Epithelial cell of esophagus (primary cell): ENCODE measurements around the gene GPR101.

ENCODE experiments used
- DNase-seq: peaks from one replicate; pipeline ENCODE4 v3.0.0; 2010; ENCODE audit warnings: low read depth
- H3K4me3 ChIP-seq: 2 replicates; pipeline ENCODE4 v1.5.1; 2011; ENCODE audit warnings: mild to moderate bottlenecking, low read length, control low read depth
- CTCF ChIP-seq: IDR thresholded peaks from 2 replicates; pipeline ENCODE4 v1.5.1; 2011; ENCODE audit warnings: low read depth, mild to moderate bottlenecking, low read length, control low read depth, inconsistent platforms; ENCODE audit not compliant: insufficient read depth; ENCODE audit errors: missing control alignments

Gene GPR101

GRCh38 chrX:137040113-137040794 lies 6.5 kb upstream of the GPR101 start:
- DNase-seq: no peak
- TF ChIP-seq CTCF: no peak
- H3K4me3 ChIP-seq: no peak overlapping the region

GRCh38 chrX:137034508-137034872 lies 695 bp upstream of the GPR101 start:
- no peak for TF ChIP-seq CTCF
- no peak overlapping the region for H3K4me3 ChIP-seq
- no peak for DNase-seq

- no peak overlapping the region for H3K4me3 ChIP-seq
Measured at GRCh38 chrX:137032841-137033773, 688 bp downstream of the GPR101 start.

DNA sequence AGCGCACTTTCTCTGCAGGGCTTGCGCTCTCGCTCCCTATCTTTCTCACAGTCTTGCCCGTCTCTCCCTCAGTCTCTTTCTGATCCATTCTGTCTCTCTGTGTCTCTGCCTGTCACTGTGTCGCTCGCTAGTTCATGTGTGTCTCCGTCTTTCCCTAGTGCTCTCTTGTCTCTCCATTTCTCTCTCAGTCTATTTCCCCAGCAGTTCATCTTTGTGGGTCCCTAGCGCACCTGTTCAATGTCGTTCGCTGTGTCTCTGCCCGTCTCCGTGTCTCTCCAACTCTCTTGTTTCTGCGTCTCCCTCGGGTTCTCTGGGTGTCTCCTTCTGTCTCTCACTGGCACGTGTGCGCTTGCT lies 1.5 kb downstream of the GPR101 start:
- TF ChIP-seq CTCF: no peak
- peak overlapping the region; percentile 36 for H3K4me3 ChIP-seq
- no peak for DNase-seq

More at GRCh38 chrX:137032841-137033773, 688 bp downstream of the GPR101 start:
- TF ChIP-seq CTCF: no peak
- no peak for DNase-seq

DNA sequence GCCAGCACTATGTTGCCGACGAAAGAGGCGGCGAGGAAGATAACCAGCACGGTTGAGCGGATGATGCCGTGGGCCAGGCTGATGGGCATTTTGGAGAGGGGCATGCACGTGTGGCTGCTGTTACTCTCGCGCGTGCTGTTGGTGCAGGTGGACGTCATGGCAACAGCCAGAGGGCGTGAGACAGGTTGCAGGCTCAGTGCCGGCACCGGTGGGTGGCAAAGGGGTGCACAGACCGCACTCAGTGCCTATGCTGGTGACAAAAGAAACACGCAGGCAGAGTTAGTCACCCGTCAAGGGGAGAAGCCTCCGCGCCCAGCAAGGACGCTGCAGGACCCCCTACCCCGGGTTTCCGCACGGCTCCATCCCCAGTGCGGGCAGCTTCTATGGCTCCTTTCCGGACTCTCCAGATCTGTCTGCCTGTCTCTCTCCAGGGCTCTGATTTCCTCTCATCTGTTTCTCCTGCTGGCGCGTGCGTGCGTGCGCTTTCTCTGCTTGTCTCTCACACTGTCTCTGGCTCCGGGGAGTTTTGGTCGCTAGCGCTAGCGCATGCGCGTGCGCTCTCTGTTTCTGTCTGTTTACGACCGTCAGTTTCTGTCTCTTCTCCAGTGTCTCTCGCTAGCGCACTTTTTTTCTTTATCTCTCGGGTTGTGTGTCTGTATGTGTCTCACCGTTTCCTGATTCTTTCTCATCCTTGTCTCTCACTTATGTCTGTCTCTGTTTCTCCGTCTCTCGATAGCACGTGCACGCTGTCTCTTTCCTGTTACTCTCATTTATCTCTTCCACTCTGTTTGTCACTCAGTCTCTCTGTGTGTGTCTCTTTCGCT lies 2.1 kb downstream of the GPR101 start:
- TF ChIP-seq CTCF: no peak
- DNase-seq: peak; percentile 32
- peak overlapping the region; percentile 36 for H3K4me3 ChIP-seq

DNA sequence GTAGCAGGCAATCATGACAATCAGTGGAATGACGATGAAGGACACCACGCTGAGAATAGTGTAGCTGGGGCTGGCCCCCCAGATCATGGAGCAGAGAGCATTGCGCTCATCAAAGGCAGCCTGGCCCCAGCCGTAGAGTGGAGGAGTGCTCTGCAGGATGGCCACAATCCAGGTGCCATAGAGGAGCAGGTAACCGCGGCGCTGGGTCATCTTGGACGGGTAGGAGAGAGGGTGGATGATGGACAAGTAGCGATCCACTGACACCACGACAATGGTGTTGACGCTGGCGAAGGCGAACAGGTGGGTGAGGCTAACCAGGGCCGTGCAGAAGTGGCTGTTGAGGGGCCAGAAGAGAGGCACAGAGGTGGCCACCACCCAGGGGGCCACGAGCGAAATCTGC lies 2.8 kb downstream of the GPR101 start:
- H3K4me3 ChIP-seq: no peak overlapping the region
- no peak for TF ChIP-seq CTCF
- DNase-seq: no peak
